CD4-positive, alpha-beta memory T cell (primary cell): Measurements from ENCODE around the gene MYO1F. TPM values are rescaled to one million over a fixed set of nuclear protein-coding genes. Genes with fewer than 3 reads are reported as not detected.
A peak's percentile ranks its signal among the peaks of the same experiment; 100 is the strongest.

ENCODE experiments used
- CTCF ChIA-PET: fragments of 350-600 bp; sonication (Branson Sonifier 250); formaldehyde crosslinking; loops from one replicate; lab custom pipeline; 2021; ENCODE audit warnings: inconsistent platforms; ENCODE audit not compliant: partially characterized antibody; lab: Charles Lee
- POLR2A ChIA-PET: fragments of 350-600 bp; sonication (Branson Sonifier 250); formaldehyde crosslinking; loops from one replicate; lab custom pipeline; 2021; ENCODE audit not compliant: partially characterized antibody; lab: Charles Lee
- DNase-seq, 5 donors: peaks; one replicate each; pipeline versions ENCODE4 v3.0.0 to v3.0.0-alpha.2; 2020 to 2022; ENCODE audit warnings: mixed read lengths in 1 of 5
- H3K27ac ChIP-seq: one replicate; pipeline ENCODE4 v1.7.0; 2013; ENCODE audit warnings: low read depth, low read length
- H3K27me3 ChIP-seq: 2 replicates; pipeline ENCODE4 v1.7.0; 2013; ENCODE audit warnings: mild to moderate bottlenecking, low read length, moderate library complexity; ENCODE audit not compliant: insufficient read depth
- H3K36me3 ChIP-seq: 2 replicates; pipeline ENCODE4 v1.7.0; 2013; ENCODE audit warnings: mild to moderate bottlenecking, low read length, moderate library complexity; ENCODE audit not compliant: insufficient read depth
- H3K4me1 ChIP-seq: 2 replicates; pipeline ENCODE4 v1.7.0; 2013; ENCODE audit warnings: mild to moderate bottlenecking, low read length, moderate library complexity; ENCODE audit not compliant: insufficient read depth
- H3K4me3 ChIP-seq, 2 donors: one replicate each; pipeline ENCODE4 v1.7.0; 2013; ENCODE audit warnings: low read length in 2 of 2, mild to moderate bottlenecking in 1 of 2
- H3K9me3 ChIP-seq, 2 donors: one replicate each; pipeline ENCODE4 v1.7.0; 2013; ENCODE audit warnings: low read length in 2 of 2, control low read depth in 1 of 2; ENCODE audit not compliant: control insufficient read depth in 1 of 2
- H3K27ac Mint-ChIP-seq, 7 donors: one replicate each; pipeline ENCODE4 v1.8.0; 2020 to 2021; ENCODE audit warnings: mixed read lengths in 7 of 7, mild to moderate bottlenecking in 6 of 7, inconsistent platforms in 3 of 7, moderate library complexity in 3 of 7
- H3K27me3 Mint-ChIP-seq, 2 donors: one replicate each; pipeline ENCODE4 v1.8.0; 2020 to 2021; ENCODE audit warnings: mixed read lengths in 2 of 2
- H3K36me3 Mint-ChIP-seq, 2 donors: one replicate each; pipeline ENCODE4 v1.8.0; 2020 to 2021; ENCODE audit warnings: mixed read lengths in 2 of 2, inconsistent platforms in 1 of 2, mild to moderate bottlenecking in 1 of 2
- H3K4me1 Mint-ChIP-seq, 4 donors: one replicate each; pipeline ENCODE4 v1.8.0; 2020 to 2021; ENCODE audit warnings: mixed read lengths in 4 of 4, mild to moderate bottlenecking in 1 of 4
- H3K4me3 Mint-ChIP-seq, 8 donors: one replicate each; pipeline ENCODE4 v1.8.0; 2020 to 2021; ENCODE audit warnings: mixed read lengths in 8 of 8, mild to moderate bottlenecking in 7 of 8, moderate library complexity in 6 of 8, inconsistent platforms in 3 of 8
- H3K9me3 Mint-ChIP-seq, 8 donors: one replicate each; pipeline ENCODE4 v1.8.0; 2020 to 2021; ENCODE audit warnings: mixed read lengths in 8 of 8, mild to moderate bottlenecking in 5 of 8, inconsistent platforms in 3 of 8, moderate library complexity in 1 of 8
- intact Hi-C: fragments of 100-400 bp; cut with micrococcal nuclease; formaldehyde crosslinking; loops from one replicate; pipeline ENCODE4 v1.15.1; 2023
- polyA plus RNA-seq, 2 donors: library from polyadenylated mRNA; unstranded; fragments of 300-500 nt; fragmentation: Illumina TruSeq; gene quantifications; one replicate each; pipeline ENCODE4 v1.2.3, GENCODE V29; 2021
- total RNA-seq, 2 experiments: library from RNA; stranded (reverse); gene quantifications; one replicate each; pipeline ENCODE4 v1.2.3, GENCODE V29; 2021

Gene MYO1F
- total and polyA plus RNA-seq, 4 experiments from 2014 or later = 35.9 to 359 (median 220) TPM

DNA sequence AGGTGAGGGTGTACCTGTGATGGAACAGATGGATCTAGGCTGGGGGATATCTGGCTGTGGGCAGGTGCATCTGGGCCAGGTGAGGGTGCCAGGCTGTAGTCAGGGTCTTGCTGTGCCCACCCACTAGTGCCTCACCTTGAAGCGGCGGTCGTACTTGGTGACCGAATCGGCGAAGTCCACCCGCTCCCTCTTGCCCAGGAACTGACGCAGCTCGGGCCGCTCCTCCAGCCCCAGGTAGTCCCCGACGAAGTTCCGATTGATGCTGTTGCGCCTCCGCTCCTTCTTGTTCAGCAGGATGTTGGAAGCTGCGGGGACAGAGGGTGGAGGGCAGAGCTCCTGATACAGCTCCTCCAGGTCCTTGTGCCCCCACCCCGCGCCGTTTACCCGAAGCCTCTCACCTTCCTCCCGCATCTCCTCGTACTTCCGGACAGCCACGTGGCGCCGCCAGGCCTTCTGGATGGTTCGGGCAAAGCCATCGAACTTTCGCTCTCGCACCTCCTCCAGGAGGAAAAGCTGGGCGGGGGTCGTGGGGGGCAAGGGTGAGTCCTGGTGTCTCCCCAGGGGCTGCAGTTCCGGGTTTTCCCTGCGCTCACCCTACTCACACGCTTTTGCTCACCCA is 47.1 kb downstream of the MYO1F start:
- H3K36me3 ChIP-seq = peaks cover 49% of the 10 kb centered on the region
- H3K27me3 ChIP-seq = no peaks in the 10 kb centered on the region
- H3K27ac ChIP-seq = no peak overlapping the region
- Mint-ChIP-seq H3K27ac (peak overlapping the region in 3 of 7 donors; percentile 14 to 75 (median 61)), H3K9me3 (no peaks in the 10 kb centered on the region), H3K4me1 (peaks cover 1 to 18% (median 14%) of the 10 kb centered on the region in 4 donors), H3K4me3 (no peak overlapping the region), H3K36me3 (peaks cover 44 to 49% of the 10 kb centered on the region in 2 donors), H3K27me3 (no peaks in the 10 kb centered on the region)
- ChIA-PET CTCF (interaction anchor here (1.4 kb wide), 1 partner anchor 49 kb away, joined by 9 read pairs; no protein-coding TSS in a partner anchor), POLR2A (interaction anchor here (13.8 kb wide), 1 partner anchor 14 kb away, joined by 122 read pairs; the partner anchor contains the start of gene ZNF414)
- no peak for DNase-seq
- intact Hi-C loops = no loop called here
- H3K4me1 ChIP-seq = peaks cover 4% of the 10 kb centered on the region
- H3K4me3 ChIP-seq = no peak overlapping the region
- no peaks in the 10 kb centered on the region for H3K9me3 ChIP-seq

DNA sequence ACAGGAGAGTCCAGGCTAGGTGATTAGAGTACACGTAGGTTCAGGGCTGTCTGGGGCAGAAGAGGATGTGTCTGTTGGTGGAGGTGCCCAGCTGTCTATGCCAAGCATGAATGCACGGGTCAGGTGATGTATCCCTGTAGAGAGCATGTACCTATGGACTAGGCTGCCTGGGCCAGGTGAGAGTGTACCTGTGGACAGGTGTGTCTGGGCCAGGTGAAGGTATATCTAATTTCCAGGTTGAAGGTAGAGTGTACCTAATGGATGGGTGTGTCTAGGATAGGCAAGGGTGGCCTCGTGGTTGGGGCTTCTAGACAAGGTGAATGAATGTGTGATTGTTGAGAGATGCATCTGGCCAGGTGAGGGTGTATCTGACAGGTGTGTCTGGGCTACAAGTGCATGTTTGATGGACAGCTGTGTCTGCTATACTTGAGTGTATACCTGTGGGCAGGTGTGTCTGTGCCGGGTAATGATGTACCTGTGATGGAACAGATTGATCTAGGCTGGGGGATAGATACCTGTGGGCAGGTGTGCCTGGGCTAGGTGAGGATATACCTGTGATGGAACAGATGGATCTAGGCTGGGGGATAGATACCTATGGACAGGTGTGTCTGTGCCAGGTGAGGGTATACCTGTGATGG is 47.8 kb downstream of the MYO1F start:
- Mint-ChIP-seq H3K27ac (peak overlapping the region in 6 of 7 donors; percentile 14 to 77 (median 68)), H3K36me3 (peaks cover 45 to 52% of the 10 kb centered on the region in 2 donors), H3K4me3 (no peak overlapping the region), H3K27me3 (no peaks in the 10 kb centered on the region), H3K9me3 (no peaks in the 10 kb centered on the region), H3K4me1 (peaks cover 3 to 18% (median 15%) of the 10 kb centered on the region in 4 donors)
- H3K27ac ChIP-seq = no peak overlapping the region
- H3K4me3 ChIP-seq = no peak overlapping the region
- ChIA-PET POLR2A (interaction anchor here (13.8 kb wide), 1 partner anchor 13 kb away, joined by 122 read pairs; the partner anchor contains the start of gene ZNF414), CTCF (interaction anchor here (2.2 kb wide), 1 partner anchor 11 kb away, joined by 4 read pairs; no protein-coding TSS in a partner anchor)
- peaks cover 56% of the 10 kb centered on the region for H3K36me3 ChIP-seq
- peaks cover 4% of the 10 kb centered on the region for H3K4me1 ChIP-seq
- intact Hi-C loops = no loop called here
- DNase-seq = no peak
- H3K9me3 ChIP-seq = no peaks in the 10 kb centered on the region
- no peaks in the 10 kb centered on the region for H3K27me3 ChIP-seq

DNA sequence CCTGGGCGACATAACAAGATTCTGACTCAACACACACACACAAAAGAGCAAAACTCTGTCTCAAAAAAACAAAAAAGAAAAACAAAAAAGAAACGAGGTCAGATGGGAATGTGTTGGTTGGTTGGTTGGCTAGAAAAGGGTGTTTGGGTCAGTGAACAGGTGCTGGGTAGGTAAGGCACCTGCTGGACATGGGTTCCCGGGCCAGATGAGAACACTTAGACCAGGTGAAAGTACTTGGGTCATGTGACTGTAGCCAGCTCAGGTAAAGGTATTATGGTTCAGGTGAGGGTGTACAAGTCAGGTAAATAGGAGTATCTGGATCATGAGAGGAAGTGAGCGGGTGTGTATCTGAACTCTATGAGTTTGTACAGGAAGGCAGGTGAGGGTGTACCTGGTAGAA is 48.7 kb downstream of the MYO1F start:
- ChIA-PET CTCF (interaction anchor here (0.9 to 2.5 kb wide), 3 partner anchors 10 to 52 kb away, joined by 3 to 9 read pairs (median 4); no protein-coding TSS in a partner anchor), POLR2A (interaction anchor here (0.6 to 13.8 kb wide), 2 partner anchors 12 to 54 kb away, joined by 3 to 122 read pairs; partner anchors contain the start of gene ZNF414)
- H3K4me3 Mint-ChIP-seq = no peak overlapping the region
- H3K36me3 Mint-ChIP-seq = peaks cover 43 to 50% of the 10 kb centered on the region in 2 donors
- no peaks in the 10 kb centered on the region for H3K9me3 Mint-ChIP-seq
- intact Hi-C loops = no loop called here
- Histone ChIP-seq H3K4me3 (no peak overlapping the region), H3K27ac (no peak overlapping the region), H3K9me3 (no peaks in the 10 kb centered on the region), H3K4me1 (peaks cover 4% of the 10 kb centered on the region), H3K27me3 (no peaks in the 10 kb centered on the region), H3K36me3 (peaks cover 56% of the 10 kb centered on the region)
- H3K27me3 Mint-ChIP-seq = no peaks in the 10 kb centered on the region
- no peak for DNase-seq
- peaks cover 4 to 18% (median 15%) of the 10 kb centered on the region in 4 donors for H3K4me1 Mint-ChIP-seq
- H3K27ac Mint-ChIP-seq = peak overlapping the region in 6 of 7 donors; percentile 61 to 83 (median 70)

DNA sequence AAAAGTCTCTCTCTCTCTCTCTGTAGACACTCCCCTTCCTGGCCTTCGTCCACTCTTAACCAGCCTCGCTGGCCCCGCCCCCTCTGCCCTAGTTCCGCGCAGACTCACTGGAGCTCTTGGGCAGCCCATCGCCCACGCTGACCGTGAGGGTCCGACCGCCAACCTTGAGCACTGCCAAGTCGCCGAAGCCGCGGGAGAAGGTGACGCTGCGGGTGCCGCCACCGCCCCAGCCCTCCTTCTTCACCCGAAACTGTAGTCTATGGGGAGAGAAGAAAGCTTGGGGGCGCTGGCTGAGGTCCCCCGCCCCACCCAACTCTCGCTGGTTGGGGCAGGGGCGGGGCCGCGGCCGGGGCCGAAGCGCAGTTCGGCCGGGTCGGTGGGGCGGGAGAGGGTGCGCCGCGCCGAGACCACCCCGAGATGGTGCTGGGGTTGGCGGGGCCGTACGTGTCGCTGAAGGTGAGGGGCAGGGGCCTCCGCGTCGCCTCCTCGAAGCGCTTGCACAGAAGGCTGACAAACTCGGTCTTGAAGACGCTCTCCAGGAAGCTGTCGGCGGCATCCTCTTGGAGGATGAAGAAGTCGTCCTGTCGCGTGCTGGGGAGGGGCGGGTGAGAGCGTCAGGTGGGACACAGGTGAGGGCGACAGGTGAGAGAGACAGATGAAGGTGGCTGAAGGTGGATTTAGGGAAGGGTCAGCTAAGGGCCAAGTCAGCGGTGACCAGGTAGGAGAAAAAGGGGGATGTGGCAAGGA is 50.7 kb downstream of the MYO1F start:
- H3K4me3 Mint-ChIP-seq = no peak overlapping the region
- H3K9me3 Mint-ChIP-seq = no peaks in the 10 kb centered on the region
- H3K9me3 ChIP-seq = no peaks in the 10 kb centered on the region
- H3K27me3 Mint-ChIP-seq = no peaks in the 10 kb centered on the region
- H3K4me1 ChIP-seq = peaks cover 4% of the 10 kb centered on the region
- H3K36me3 ChIP-seq = peaks cover 64% of the 10 kb centered on the region
- POLR2A ChIA-PET = interaction anchor here (1.2 to 13.8 kb wide), 3 partner anchors 10 to 43 kb away, joined by 3 to 122 read pairs (median 5); partner anchors contain the start of gene ZNF414
- H3K27ac ChIP-seq = no peak overlapping the region
- H3K36me3 Mint-ChIP-seq = peaks cover 35 to 45% of the 10 kb centered on the region in 2 donors
- no peak for DNase-seq
- peak overlapping the region in 5 of 7 donors; percentile 16 to 92 (median 70) for H3K27ac Mint-ChIP-seq
- no peaks in the 10 kb centered on the region for H3K27me3 ChIP-seq
- H3K4me1 Mint-ChIP-seq = peaks cover 6 to 16% (median 13%) of the 10 kb centered on the region in 4 donors
- CTCF ChIA-PET = interaction anchor here (1.6 to 2.5 kb wide), 2 partner anchors 51 to 54 kb away, joined by 4 to 9 read pairs; partner anchors contain the start of gene MYO1F
- intact Hi-C loops = no loop called here
- no peak overlapping the region for H3K4me3 ChIP-seq

DNA sequence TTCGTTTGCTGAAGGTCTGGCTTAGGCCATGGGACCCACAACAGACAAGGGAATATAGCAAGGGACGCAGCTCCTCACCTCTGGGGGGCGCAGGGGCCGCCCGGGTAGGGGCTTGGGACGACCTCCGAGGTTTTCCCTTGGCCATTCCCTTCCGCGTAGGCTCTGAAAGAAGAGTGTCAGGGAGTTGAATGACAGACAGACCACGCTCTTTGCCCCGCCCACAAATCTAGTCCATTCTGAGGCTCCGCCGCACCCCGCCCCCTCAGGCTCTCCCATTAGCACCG is 51.9 kb downstream of the MYO1F start:
- Mint-ChIP-seq H3K36me3 (peaks cover 33 to 48% of the 10 kb centered on the region in 2 donors), H3K27me3 (no peaks in the 10 kb centered on the region), H3K9me3 (no peaks in the 10 kb centered on the region), H3K4me1 (peaks cover 11 to 22% (median 19%) of the 10 kb centered on the region in 4 donors), H3K4me3 (no peak overlapping the region), H3K27ac (no peak overlapping the region)
- Histone ChIP-seq H3K4me1 (peaks cover 4% of the 10 kb centered on the region), H3K27me3 (no peaks in the 10 kb centered on the region), H3K27ac (no peak overlapping the region), H3K36me3 (peaks cover 67% of the 10 kb centered on the region), H3K4me3 (no peak overlapping the region), H3K9me3 (no peaks in the 10 kb centered on the region)
- POLR2A ChIA-PET = interaction anchor here (0.6 to 13.8 kb wide), 6 partner anchors 9 to 55 kb away, joined by 3 to 122 read pairs (median 4); partner anchors contain the start of gene ZNF414
- CTCF ChIA-PET = interaction anchor here (0.8 to 1.9 kb wide), 5 partner anchors 20 to 54 kb away, joined by 3 to 13 read pairs (median 4); no protein-coding TSS in a partner anchor
- intact Hi-C loops = no loop called here
- DNase-seq = no peak

DNA sequence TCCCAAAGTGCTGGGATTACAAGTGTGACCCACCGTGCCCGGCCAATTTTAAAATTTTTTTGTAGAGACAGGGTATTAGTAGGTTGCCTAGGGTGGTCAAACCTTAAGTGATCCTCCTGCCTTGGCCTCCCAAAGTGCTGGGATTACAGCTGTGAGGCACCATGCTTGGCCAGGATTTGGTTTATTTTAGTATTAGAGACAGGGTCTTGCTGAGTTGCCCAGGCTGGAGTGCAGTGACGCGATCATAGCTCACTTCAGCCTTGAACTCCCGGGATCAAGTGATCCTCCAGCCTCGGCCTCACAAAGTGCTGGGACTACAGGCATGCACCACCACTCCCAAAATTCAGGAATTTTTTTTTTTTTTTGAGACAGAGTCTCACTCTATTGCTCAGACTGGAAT is 57.9 kb downstream of the MYO1F start:
- CTCF ChIA-PET = interaction anchor here (0.9 to 9.8 kb wide), 7 partner anchors 9 to 106 kb away, joined by 3 to 144 read pairs (median 5); partner anchors contain the start of genes MARCHF2 and MYO1F
- intact Hi-C loops = no loop called here
- H3K9me3 Mint-ChIP-seq = peaks cover 0 to 1% (median 0%) of the 10 kb centered on the region in 8 donors
- H3K4me3 Mint-ChIP-seq = peak overlapping the region in 2 of 8 donors; percentile 7 to 52
- POLR2A ChIA-PET = interaction anchor here (0.6 to 10.7 kb wide), 8 partner anchors 9 to 73 kb away, joined by 3 to 461 read pairs (median 16); partner anchors contain the start of gene MYO1F
- peaks cover 59% of the 10 kb centered on the region for H3K4me1 ChIP-seq
- H3K27ac Mint-ChIP-seq = peak overlapping the region; percentile 35 to 96 (median 57)
- H3K27ac ChIP-seq = no peak overlapping the region
- H3K36me3 Mint-ChIP-seq = peaks cover 3 to 28% of the 10 kb centered on the region in 2 donors
- no peak for DNase-seq
- H3K27me3 Mint-ChIP-seq = no peaks in the 10 kb centered on the region
- H3K9me3 ChIP-seq = no peaks in the 10 kb centered on the region
- no peak overlapping the region for H3K4me3 ChIP-seq
- peaks cover 29 to 65% (median 47%) of the 10 kb centered on the region in 4 donors for H3K4me1 Mint-ChIP-seq
- H3K36me3 ChIP-seq = peaks cover 14% of the 10 kb centered on the region
- H3K27me3 ChIP-seq = no peaks in the 10 kb centered on the region
